WTC11 (cell line): Measurements from ENCODE around the gene RNASE9.

ENCODE experiments used
- FOXJ3 ChIP-seq: sonication (generic); formaldehyde crosslinking; IDR thresholded peaks from 2 replicates; pipeline ENCODE4 v1.9.0; 2021; ENCODE audit warnings: missing genetic modification reagents, mild to moderate bottlenecking, borderline replicate concordance
- SMAD3 ChIP-seq: sonication (generic); formaldehyde crosslinking; IDR thresholded peaks from 2 replicates; pipeline ENCODE4 v1.8.0; 2022; ENCODE audit warnings: missing genetic modification reagents, mild to moderate bottlenecking, borderline replicate concordance
- TF ChIP-seq, protein P1 (sequence below): sonication (generic); formaldehyde crosslinking; IDR thresholded peaks from 2 replicates; pipeline ENCODE4 v1.8.1; 2023; ENCODE audit warnings: mild to moderate bottlenecking, missing genetic modification reagents, moderate library complexity
- TF ChIP-seq, protein P2 (sequence below): fragments of 200-600 bp; IDR thresholded peaks from 2 replicates; pipeline ENCODE4 v1.8.0; 2022; ENCODE audit warnings: antibody characterized with exemption

DNA sequence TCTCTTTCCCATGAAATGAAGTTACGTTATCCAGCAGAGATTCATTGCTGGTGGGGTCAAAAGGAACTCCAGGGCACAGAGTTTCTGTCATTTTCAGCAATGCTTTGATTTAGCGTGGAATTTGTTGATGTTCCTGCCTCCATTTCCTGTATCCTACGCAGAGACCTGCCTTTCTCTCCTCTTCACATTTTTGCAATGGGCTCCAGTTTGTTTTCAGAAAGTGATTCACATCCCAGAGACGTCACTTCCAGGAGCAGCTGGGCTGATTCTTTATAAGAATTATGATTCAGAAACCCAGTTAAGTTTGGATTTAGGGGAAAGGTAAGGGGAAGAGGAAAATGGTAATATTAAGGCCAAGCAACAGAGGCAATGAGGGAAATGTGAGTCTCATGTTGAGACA, 43.9 kb downstream of the RNASE9 start:
- TF ChIP-seq FOXJ3 (CRISPR knock-in tag) (no peak), SMAD3 (CRISPR knock-in tag) (no peak)
- TF ChIP-seq, protein P1, sequence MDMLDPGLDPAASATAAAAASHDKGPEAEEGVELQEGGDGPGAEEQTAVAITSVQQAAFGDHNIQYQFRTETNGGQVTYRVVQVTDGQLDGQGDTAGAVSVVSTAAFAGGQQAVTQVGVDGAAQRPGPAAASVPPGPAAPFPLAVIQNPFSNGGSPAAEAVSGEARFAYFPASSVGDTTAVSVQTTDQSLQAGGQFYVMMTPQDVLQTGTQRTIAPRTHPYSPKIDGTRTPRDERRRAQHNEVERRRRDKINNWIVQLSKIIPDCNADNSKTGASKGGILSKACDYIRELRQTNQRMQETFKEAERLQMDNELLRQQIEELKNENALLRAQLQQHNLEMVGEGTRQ (CRISPR knock-in tag): no peak
- TF ChIP-seq, protein P2, sequence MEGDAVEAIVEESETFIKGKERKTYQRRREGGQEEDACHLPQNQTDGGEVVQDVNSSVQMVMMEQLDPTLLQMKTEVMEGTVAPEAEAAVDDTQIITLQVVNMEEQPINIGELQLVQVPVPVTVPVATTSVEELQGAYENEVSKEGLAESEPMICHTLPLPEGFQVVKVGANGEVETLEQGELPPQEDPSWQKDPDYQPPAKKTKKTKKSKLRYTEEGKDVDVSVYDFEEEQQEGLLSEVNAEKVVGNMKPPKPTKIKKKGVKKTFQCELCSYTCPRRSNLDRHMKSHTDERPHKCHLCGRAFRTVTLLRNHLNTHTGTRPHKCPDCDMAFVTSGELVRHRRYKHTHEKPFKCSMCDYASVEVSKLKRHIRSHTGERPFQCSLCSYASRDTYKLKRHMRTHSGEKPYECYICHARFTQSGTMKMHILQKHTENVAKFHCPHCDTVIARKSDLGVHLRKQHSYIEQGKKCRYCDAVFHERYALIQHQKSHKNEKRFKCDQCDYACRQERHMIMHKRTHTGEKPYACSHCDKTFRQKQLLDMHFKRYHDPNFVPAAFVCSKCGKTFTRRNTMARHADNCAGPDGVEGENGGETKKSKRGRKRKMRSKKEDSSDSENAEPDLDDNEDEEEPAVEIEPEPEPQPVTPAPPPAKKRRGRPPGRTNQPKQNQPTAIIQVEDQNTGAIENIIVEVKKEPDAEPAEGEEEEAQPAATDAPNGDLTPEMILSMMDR: no peak
